ENCODE data around the gene IQCB1. TPM values are rescaled to one million over a fixed set of nuclear protein-coding genes. Genes with fewer than 3 reads are reported as not detected.
A peak's percentile ranks its signal among the peaks of the same experiment; 100 is the strongest.

The IQCB1 gene, protein sequence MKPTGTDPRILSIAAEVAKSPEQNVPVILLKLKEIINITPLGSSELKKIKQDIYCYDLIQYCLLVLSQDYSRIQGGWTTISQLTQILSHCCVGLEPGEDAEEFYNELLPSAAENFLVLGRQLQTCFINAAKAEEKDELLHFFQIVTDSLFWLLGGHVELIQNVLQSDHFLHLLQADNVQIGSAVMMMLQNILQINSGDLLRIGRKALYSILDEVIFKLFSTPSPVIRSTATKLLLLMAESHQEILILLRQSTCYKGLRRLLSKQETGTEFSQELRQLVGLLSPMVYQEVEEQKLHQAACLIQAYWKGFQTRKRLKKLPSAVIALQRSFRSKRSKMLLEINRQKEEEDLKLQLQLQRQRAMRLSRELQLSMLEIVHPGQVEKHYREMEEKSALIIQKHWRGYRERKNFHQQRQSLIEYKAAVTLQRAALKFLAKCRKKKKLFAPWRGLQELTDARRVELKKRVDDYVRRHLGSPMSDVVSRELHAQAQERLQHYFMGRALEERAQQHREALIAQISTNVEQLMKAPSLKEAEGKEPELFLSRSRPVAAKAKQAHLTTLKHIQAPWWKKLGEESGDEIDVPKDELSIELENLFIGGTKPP
- total RNA-seq (2013; cell fraction: nucleolus; rRNA removed): 167 and 187 TPM in 2 replicates
- total RNA-seq (2014; rRNA removed): 48.5 and 67.8 TPM in 2 replicates
- total RNA-seq (2014; rRNA removed; fragmentation: Illumina TruSeq; extraction: Trizol): 67.8 and 69.4 TPM in 2 replicates
- 38.5 and 41.7 TPM in 2 replicates for total RNA-seq (2021)
- polyA plus RNA-seq (2011; ENCODE audit: low read depth): 30.9 TPM
- 68.7 and 100 TPM in 2 replicates for polyA plus RNA-seq (2011; rRNA removed)
- polyA plus RNA-seq (2011; cell fraction: cytosol; rRNA removed): 25.6 and 32.5 TPM in 2 replicates
- 78.9 and 89.8 TPM in 2 replicates for polyA plus RNA-seq (2011; cell fraction: nucleus; rRNA removed)
- polyA plus RNA-seq (2012): 36.7 TPM in 2 replicates
- polyA plus RNA-seq (2014; fragmentation: Illumina TruSeq; extraction: Trizol): 55.4 and 69.0 TPM in 2 replicates
- 10 to 100 TPM; 36.0 to 45.1 TPM for polyA plus RNA-seq (2014; fragmentation: Nextera tagmentation; extraction: Ambion mirVana)
- 39.4 and 50.1 TPM in 2 replicates for polyA plus RNA-seq (2014; rRNA removed)
- 10 to 100 TPM; 45.9 to 49.3 TPM for polyA plus RNA-seq (2016; fragmentation: Nextera tagmentation; extraction: Ambion mirVana)
- polyA minus RNA-seq (2011; rRNA and poly(A)+ RNA removed): 65.1 and 84.3 TPM in 2 replicates
- 7.8 and 15.0 TPM in 2 replicates for polyA minus RNA-seq (2011; cell fraction: cytosol; rRNA and poly(A)+ RNA removed)
- 65.3 and 106 TPM in 2 replicates for polyA minus RNA-seq (2011; cell fraction: nucleus; rRNA and poly(A)+ RNA removed)
- Bru-seq, nascent RNA: percentile 93 among the genes with signal in this experiment
- percentile 87 among the genes with signal in this experiment for BruChase-seq, experiment 1, labeled RNA remaining after a 6-hour chase
- percentile 90 among the genes with signal in this experiment for BruChase-seq, experiment 2, labeled RNA remaining after a 2-hour chase
- long read RNA-seq, experiment 1, transcript IQCB1-201 (15 exons, 2,594 nt): major isoform, 34 of 53 reads
- long read RNA-seq, experiment 1, partial matches to known transcripts: 10 of 53 reads
- long read RNA-seq, experiment 1, other reads (novel, unspliced or antisense): 8 of 53 reads
- long read RNA-seq, experiment 2, transcript IQCB1-202 (12 exons, 1,919 nt): minor isoform, 28 of 558 reads
- long read RNA-seq, experiment 2, transcript IQCB1-201 (15 exons, 2,594 nt): major isoform, 334 of 558 reads
- long read RNA-seq, experiment 2, partial matches to known transcripts: 55 of 558 reads
- long read RNA-seq, experiment 2, other reads (novel, unspliced or antisense): 138 of 558 reads

DNA sequence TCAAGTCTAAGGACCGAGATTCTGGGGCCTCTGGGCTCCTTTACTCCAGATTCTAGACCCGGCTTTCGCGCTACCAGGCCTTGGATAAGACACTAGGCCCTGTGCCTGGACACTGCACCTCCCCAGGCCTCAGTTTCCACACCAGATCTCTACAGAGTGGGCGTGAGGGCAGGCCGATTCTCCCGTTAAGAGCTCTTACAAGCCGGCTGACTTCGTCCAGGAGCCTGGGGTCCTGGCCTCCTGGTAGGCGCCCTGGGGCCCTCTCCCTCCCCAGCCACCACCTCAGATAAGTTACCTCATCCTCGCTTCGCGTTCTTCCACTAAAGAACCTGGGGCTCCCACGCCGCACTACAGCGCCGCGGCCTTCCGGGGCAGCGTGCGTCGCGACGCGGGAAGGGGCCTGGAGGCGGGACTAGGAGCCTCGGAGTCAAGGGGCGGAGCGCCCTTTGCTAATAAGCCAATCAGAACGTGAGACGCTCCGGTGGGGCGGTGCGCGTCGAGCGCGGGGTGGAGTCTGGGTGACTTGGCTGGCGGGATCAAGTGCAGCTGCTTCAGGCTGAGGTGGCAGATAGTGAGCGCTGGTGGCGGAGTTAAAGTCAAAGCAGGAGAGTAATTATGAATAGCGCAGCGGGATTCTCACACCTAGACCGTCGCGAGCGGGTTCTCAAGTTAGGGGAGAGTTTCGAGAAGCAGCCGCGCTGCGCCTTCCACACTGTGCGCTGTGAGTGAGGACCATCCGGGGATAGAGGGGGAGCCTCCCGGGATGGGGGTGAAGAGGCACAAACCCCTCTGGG, at the start of gene IQCB1, which contains the start of gene EAF2:
Gene IQCB1 (minus strand): TSS at position 390 of the 794 bp plus-strand sequence. CDS start 6,100 bp downstream, outside the sequence.
Gene EAF2 (plus strand): TSS at position 539 of the 794 bp plus-strand sequence. CDS start 77 bp downstream, at position 616.
- Histone ChIP-seq H2AFZ (ENCODE audit: control insufficient read depth, low read depth, low read length) (peak within 1 kb of the TSS; percentile 87), H3K4me3 (peak within 1 kb of the TSS; percentile 95), H3K36me3 (ENCODE audit: control insufficient read depth in 2 of 2, insufficient read depth in 2 of 2, low read length in 1 of 2) (peaks cover 0 to 6% of the 10 kb centered on the region in 2 experiments; a peak in 1 of 4 replicates), H4K20me1 (ENCODE audit: control insufficient read depth, insufficient read depth) (no peaks in the 10 kb centered on the region), H3K4me1 (ENCODE audit: control insufficient read depth, insufficient read depth, low read length) (peaks cover 7% of the 10 kb centered on the region; the same call in 1 of the 2 replicates), H3K9me3 (replicated peaks; ENCODE audit: control insufficient read depth, insufficient read depth, low read length) (no peaks in the 10 kb centered on the region; the same call in 1 of the 3 replicates), H3K79me2 (ENCODE audit: control insufficient read depth, insufficient read depth, low read length) (peaks cover 74% of the 10 kb centered on the region), H3K4me2 (ENCODE audit: control insufficient read depth, insufficient read depth) (peak within 1 kb of the TSS; percentile 94), H3K27me3 (replicated peaks in 1 of 2; ENCODE audit: control insufficient read depth in 2 of 2, insufficient read depth in 2 of 2, low read length in 1 of 2) (no peaks in the 10 kb centered on the region), H3K27ac (ENCODE audit: control insufficient read depth, insufficient read depth) (peak within 1 kb of the TSS; percentile 98), H3K9ac (ENCODE audit: control insufficient read depth, insufficient read depth, low read length) (peak within 1 kb of the TSS; percentile 99)
- intact Hi-C loops (cut with micrococcal nuclease; ENCODE audit: unreplicated experiment) (loop anchor here (5.0 to 10.0 kb wide), 5 partner anchors 88 to 420 kb away; partner anchors contain the start of genes GOLGB1 and POLQ), in situ Hi-C loops (cut with MboI) (loop anchor here (5.0 kb wide), 1 partner anchor 242 kb away; no protein-coding TSS in a partner anchor)
- SMC1A ChIA-PET (ENCODE audit: uncharacterized antibody, unreplicated experiment): interaction anchor here (1.0 to 13.3 kb wide), 6 partner anchors 9 to 243 kb away, joined by 3 to 171 read pairs (median 6); no protein-coding TSS in a partner anchor
- ATAC-seq (peak; percentile 95), FAIRE-seq (peak; percentile 80), DNase-seq (ENCODE audit: low read depth, low spot score) (peak; percentile 93)
- POLR2A ChIA-PET: interaction anchor here (0.6 to 1.8 kb wide), 4 partner anchors 10 to 87 kb away, joined by 4 to 6 read pairs (median 6); no protein-coding TSS in a partner anchor
- WGBS (ENCODE audit: insufficient coverage, insufficient replicate concordance, low lambda C conversion rate, missing lambda C conversion rate): under 1% methylated on average over 54 of the region's 54 CpGs
- CTCF ChIA-PET: interaction anchor here (0.8 to 2.0 kb wide), 3 partner anchors 9 to 46 kb away, joined by 3 to 6 read pairs (median 5); no protein-coding TSS in a partner anchor
- RAD21 ChIA-PET (ENCODE audit: unreplicated experiment): interaction anchor here (1.0 kb wide), 3 partner anchors 26 to 257 kb away, joined by 3 to 6 read pairs (median 4); no protein-coding TSS in a partner anchor
- no TSS peak for BruUV-seq (replicated peaks)
- TF ChIP-seq, protein P1, sequence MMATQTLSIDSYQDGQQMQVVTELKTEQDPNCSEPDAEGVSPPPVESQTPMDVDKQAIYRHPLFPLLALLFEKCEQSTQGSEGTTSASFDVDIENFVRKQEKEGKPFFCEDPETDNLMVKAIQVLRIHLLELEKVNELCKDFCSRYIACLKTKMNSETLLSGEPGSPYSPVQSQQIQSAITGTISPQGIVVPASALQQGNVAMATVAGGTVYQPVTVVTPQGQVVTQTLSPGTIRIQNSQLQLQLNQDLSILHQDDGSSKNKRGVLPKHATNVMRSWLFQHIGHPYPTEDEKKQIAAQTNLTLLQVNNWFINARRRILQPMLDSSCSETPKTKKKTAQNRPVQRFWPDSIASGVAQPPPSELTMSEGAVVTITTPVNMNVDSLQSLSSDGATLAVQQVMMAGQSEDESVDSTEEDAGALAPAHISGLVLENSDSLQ (IDR thresholded peaks at IDR 0.05): peak; percentile 63
- TF ChIP-seq, protein P2, sequence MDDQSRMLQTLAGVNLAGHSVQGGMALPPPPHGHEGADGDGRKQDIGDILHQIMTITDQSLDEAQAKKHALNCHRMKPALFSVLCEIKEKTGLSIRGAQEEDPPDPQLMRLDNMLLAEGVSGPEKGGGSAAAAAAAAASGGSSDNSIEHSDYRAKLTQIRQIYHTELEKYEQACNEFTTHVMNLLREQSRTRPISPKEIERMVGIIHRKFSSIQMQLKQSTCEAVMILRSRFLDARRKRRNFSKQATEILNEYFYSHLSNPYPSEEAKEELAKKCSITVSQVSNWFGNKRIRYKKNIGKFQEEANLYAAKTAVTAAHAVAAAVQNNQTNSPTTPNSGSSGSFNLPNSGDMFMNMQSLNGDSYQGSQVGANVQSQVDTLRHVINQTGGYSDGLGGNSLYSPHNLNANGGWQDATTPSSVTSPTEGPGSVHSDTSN (IDR thresholded peaks at IDR 0.05; ENCODE audit: insufficient replicate concordance, low read depth, low read length): peak; percentile 58
- TF ChIP-seq SREBF1 (IDR thresholded peaks at IDR 0.05; ENCODE audit: low read length) (no peak), KLF5 (IDR thresholded peaks at IDR 0.05; ENCODE audit: partially characterized antibody) (no peak), STAT3 (IDR thresholded peaks at IDR 0.05; ENCODE audit: low read depth, low read length) (no peak)
- TF ChIP-seq, protein P3, sequence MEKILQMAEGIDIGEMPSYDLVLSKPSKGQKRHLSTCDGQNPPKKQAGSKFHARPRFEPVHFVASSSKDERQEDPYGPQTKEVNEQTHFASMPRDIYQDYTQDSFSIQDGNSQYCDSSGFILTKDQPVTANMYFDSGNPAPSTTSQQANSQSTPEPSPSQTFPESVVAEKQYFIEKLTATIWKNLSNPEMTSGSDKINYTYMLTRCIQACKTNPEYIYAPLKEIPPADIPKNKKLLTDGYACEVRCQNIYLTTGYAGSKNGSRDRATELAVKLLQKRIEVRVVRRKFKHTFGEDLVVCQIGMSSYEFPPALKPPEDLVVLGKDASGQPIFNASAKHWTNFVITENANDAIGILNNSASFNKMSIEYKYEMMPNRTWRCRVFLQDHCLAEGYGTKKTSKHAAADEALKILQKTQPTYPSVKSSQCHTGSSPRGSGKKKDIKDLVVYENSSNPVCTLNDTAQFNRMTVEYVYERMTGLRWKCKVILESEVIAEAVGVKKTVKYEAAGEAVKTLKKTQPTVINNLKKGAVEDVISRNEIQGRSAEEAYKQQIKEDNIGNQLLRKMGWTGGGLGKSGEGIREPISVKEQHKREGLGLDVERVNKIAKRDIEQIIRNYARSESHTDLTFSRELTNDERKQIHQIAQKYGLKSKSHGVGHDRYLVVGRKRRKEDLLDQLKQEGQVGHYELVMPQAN (conservative IDR thresholded peaks at IDR 0.05): no peak; the same call in 1 of the 2 replicates
- TF ChIP-seq, protein P4, sequence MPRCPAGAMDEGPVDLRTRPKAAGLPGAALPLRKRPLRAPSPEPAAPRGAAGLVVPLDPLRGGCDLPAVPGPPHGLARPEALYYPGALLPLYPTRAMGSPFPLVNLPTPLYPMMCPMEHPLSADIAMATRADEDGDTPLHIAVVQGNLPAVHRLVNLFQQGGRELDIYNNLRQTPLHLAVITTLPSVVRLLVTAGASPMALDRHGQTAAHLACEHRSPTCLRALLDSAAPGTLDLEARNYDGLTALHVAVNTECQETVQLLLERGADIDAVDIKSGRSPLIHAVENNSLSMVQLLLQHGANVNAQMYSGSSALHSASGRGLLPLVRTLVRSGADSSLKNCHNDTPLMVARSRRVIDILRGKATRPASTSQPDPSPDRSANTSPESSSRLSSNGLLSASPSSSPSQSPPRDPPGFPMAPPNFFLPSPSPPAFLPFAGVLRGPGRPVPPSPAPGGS (IDR thresholded peaks at IDR 0.05; ENCODE audit: borderline replicate concordance, insufficient read depth, low read depth, low read length, poor library complexity, severe bottlenecking): no peak

Data from GM12878 (cell line).